ENCODE measurements around the gene KLK8. TPM values are rescaled to one million over a fixed set of nuclear protein-coding genes. Genes with fewer than 3 reads are reported as not detected.

The KLK8 gene
- total RNA-seq, 4 donors from 2014 or later: not detected

GRCh38 chr19:51010066-51010795, 8.8 kb upstream of the KLK8 start:
- WGBS: 77% methylated on average over 4 of the region's 4 CpGs
- H3K9me3 ChIP-seq: no peaks in the 10 kb centered on the region
- no peak for DNase-seq (ENCODE audit: extremely low spot score)
- H3K4me1 ChIP-seq: no peaks in the 10 kb centered on the region
- H3K27me3 ChIP-seq: peaks cover 0 to 83% (median 0%) of the 10 kb centered on the region in 4 donors
- H3K27ac ChIP-seq (replicated peaks in 1 of 4): no peak overlapping the region
- no peak overlapping the region for H3K4me3 ChIP-seq
- intact Hi-C loops (cut with DNase I): no loop called here
- TF ChIP-seq CTCF (IDR thresholded peaks at IDR 0.05) (no peak), POLR2A (IDR thresholded peaks at IDR 0.05; ENCODE audit: low read depth) (no peak), POLR2AphosphoS5 (IDR thresholded peaks at IDR 0.05) (no peak), EP300 (IDR thresholded peaks at IDR 0.05) (no peak)
- no peaks in the 10 kb centered on the region for H3K36me3 ChIP-seq

GRCh38 chr19:51009061-51009891, 7.9 kb upstream of the KLK8 start:
- Histone ChIP-seq H3K27me3 (peaks cover 0 to 83% (median 0%) of the 10 kb centered on the region in 4 donors), H3K4me3 (no peak overlapping the region), H3K9me3 (no peaks in the 10 kb centered on the region), H3K27ac (replicated peaks in 1 of 4) (no peak overlapping the region), H3K36me3 (no peaks in the 10 kb centered on the region), H3K4me1 (no peaks in the 10 kb centered on the region)
- intact Hi-C loops (cut with DNase I): no loop called here
- DNase-seq (ENCODE audit: extremely low spot score): no peak
- no peak for TF ChIP-seq POLR2AphosphoS5 (IDR thresholded peaks at IDR 0.05)
- no peak for TF ChIP-seq CTCF (IDR thresholded peaks at IDR 0.05)
- TF ChIP-seq EP300 (IDR thresholded peaks at IDR 0.05): no peak
- no peak for TF ChIP-seq POLR2A (IDR thresholded peaks at IDR 0.05; ENCODE audit: low read depth)
- 69% methylated on average over 14 of the region's 19 CpGs for WGBS

GRCh38 chr19:51007488-51007887, 6.1 kb upstream of the KLK8 start:
- no peak for TF ChIP-seq EP300 (IDR thresholded peaks at IDR 0.05)
- TF ChIP-seq CTCF (IDR thresholded peaks at IDR 0.05): no peak
- no peak for TF ChIP-seq POLR2A (IDR thresholded peaks at IDR 0.05; ENCODE audit: low read depth)
- no peak for TF ChIP-seq POLR2AphosphoS5 (IDR thresholded peaks at IDR 0.05)
- no peak for DNase-seq (ENCODE audit: extremely low spot score)
- intact Hi-C loops (cut with DNase I): no loop called here
- 63% methylated on average over 3 of the region's 3 CpGs for WGBS
- Histone ChIP-seq H3K27me3 (peaks cover 0 to 83% (median 4%) of the 10 kb centered on the region in 4 donors), H3K9me3 (no peaks in the 10 kb centered on the region), H3K27ac (replicated peaks in 1 of 4) (no peak overlapping the region), H3K4me3 (no peak overlapping the region), H3K4me1 (no peaks in the 10 kb centered on the region), H3K36me3 (no peaks in the 10 kb centered on the region)

GRCh38 chr19:51006406-51006805, 5.0 kb upstream of the KLK8 start:
- H3K4me3 ChIP-seq: no peak overlapping the region
- 62% methylated on average over 4 of the region's 8 CpGs for WGBS
- intact Hi-C loops (cut with DNase I): no loop called here
- H3K27me3 ChIP-seq: peaks cover 0 to 85% (median 10%) of the 10 kb centered on the region in 4 donors
- no peaks in the 10 kb centered on the region for H3K9me3 ChIP-seq
- no peak for TF ChIP-seq POLR2AphosphoS5 (IDR thresholded peaks at IDR 0.05)
- TF ChIP-seq POLR2A (IDR thresholded peaks at IDR 0.05; ENCODE audit: low read depth): no peak
- no peak for TF ChIP-seq CTCF (IDR thresholded peaks at IDR 0.05)
- H3K36me3 ChIP-seq: no peaks in the 10 kb centered on the region
- H3K4me1 ChIP-seq: no peaks in the 10 kb centered on the region
- no peak overlapping the region for H3K27ac ChIP-seq (replicated peaks in 1 of 4)
- DNase-seq (ENCODE audit: extremely low spot score): no peak

Data from esophagus muscularis mucosa (tissue), 4 donors.